ENCODE data around the gene DIMT1.

- TF ChIP-seq CTCF (IDR thresholded peaks at IDR 0.05) (no peak), POLR2A (IDR thresholded peaks at IDR 0.05) (no peak)
Measured at GRCh38 chr5:62385816-62386400, 17.8 kb downstream of the DIMT1 start.

Data from prostate gland (tissue), 2 donors.